ENCODE data around the gene ITGB3BP. TPM values are rescaled to one million over a fixed set of nuclear protein-coding genes. Genes with fewer than 3 reads are reported as not detected.

The ITGB3BP gene
- total RNA-seq, 1 experiment from 2014 or later, result 31.9 TPM

GRCh38 chr1:63533931-63534330, 10.9 kb upstream of the ITGB3BP start:
- no peaks in the 10 kb centered on the region for H3K9me3 ChIP-seq (ENCODE audit: control insufficient read depth, insufficient read depth, low read depth, low read length)
- TF ChIP-seq REST (IDR thresholded peaks at IDR 0.05; ENCODE audit: insufficient read depth in 1 of 2, low read depth in 2 of 2, low read length in 1 of 2), result no peak
- TF ChIP-seq POLR2AphosphoS5 (IDR thresholded peaks at IDR 0.05; ENCODE audit: low read depth, low read length), result no peak
- no peak for TF ChIP-seq CTCF (IDR thresholded peaks at IDR 0.05)
- TF ChIP-seq SIN3A (IDR thresholded peaks at IDR 0.05; ENCODE audit: borderline replicate concordance, insufficient read depth, low read depth, low read length), result no peak
- TF ChIP-seq TCF7L2 (IDR thresholded peaks at IDR 0.05; ENCODE audit: low read depth, low read length), result no peak
- CTCF ChIA-PET, result no interaction called here
- intact Hi-C loops (cut with micrococcal nuclease; ENCODE audit: unreplicated experiment), result loop anchor here (10.0 kb wide), 2 partner anchors 69 to 689 kb away; no protein-coding TSS in a partner anchor
- DNase-seq (ENCODE audit: low read depth, low spot score), result no peak
- no peak for ATAC-seq
- BruUV-seq (replicated peaks), result no TSS peak
- H3K27ac ChIP-seq (ENCODE audit: low read length), result no peak overlapping the region
- H3K27me3 ChIP-seq (ENCODE audit: control insufficient read depth, insufficient read depth, low read length), result no peaks in the 10 kb centered on the region
- peaks cover 7% of the 10 kb centered on the region; the same call in 1 of the 2 replicates for H3K36me3 ChIP-seq (ENCODE audit: control insufficient read depth, insufficient read depth, low read length)
- POLR2A ChIA-PET, result no interaction called here
- in situ Hi-C loops (cut with HindIII; ENCODE audit: low pct_unique_long_range_greater_than_20kb, low sequenced_read_pairs), result no loop called here
- no peaks in the 10 kb centered on the region for H3K4me1 ChIP-seq (ENCODE audit: control insufficient read depth, insufficient read depth, low read length)
- H3K4me3 ChIP-seq (ENCODE audit: low read depth in 2 of 2, low read length in 2 of 2), result no peak overlapping the region

GRCh38 chr1:63532727-63533126, 9.7 kb upstream of the ITGB3BP start:
- peaks cover 7% of the 10 kb centered on the region; the same call in 1 of the 2 replicates for H3K36me3 ChIP-seq (ENCODE audit: control insufficient read depth, insufficient read depth, low read length)
- POLR2A ChIA-PET, result no interaction called here
- intact Hi-C loops (cut with micrococcal nuclease; ENCODE audit: unreplicated experiment), result loop anchor here (10.0 kb wide), 2 partner anchors 68 to 688 kb away; no protein-coding TSS in a partner anchor

More at GRCh38 chr1:63532727-63533126, 9.7 kb upstream of the ITGB3BP start:
- TF ChIP-seq POLR2AphosphoS5 (IDR thresholded peaks at IDR 0.05; ENCODE audit: low read depth, low read length), result no peak
- TF ChIP-seq SIN3A (IDR thresholded peaks at IDR 0.05; ENCODE audit: borderline replicate concordance, insufficient read depth, low read depth, low read length), result no peak
- no peak for TF ChIP-seq REST (IDR thresholded peaks at IDR 0.05; ENCODE audit: insufficient read depth in 1 of 2, low read depth in 2 of 2, low read length in 1 of 2)
- TF ChIP-seq TCF7L2 (IDR thresholded peaks at IDR 0.05; ENCODE audit: low read depth, low read length), result no peak
- no peak for TF ChIP-seq CTCF (IDR thresholded peaks at IDR 0.05)
- Histone ChIP-seq H3K9me3 (ENCODE audit: control insufficient read depth, insufficient read depth, low read depth, low read length) (no peaks in the 10 kb centered on the region), H3K4me1 (ENCODE audit: control insufficient read depth, insufficient read depth, low read length) (no peaks in the 10 kb centered on the region), H3K4me3 (ENCODE audit: low read depth in 2 of 2, low read length in 2 of 2) (no peak overlapping the region), H3K27me3 (ENCODE audit: control insufficient read depth, insufficient read depth, low read length) (no peaks in the 10 kb centered on the region), H3K27ac (ENCODE audit: low read length) (no peak overlapping the region)
- in situ Hi-C loops (cut with HindIII; ENCODE audit: low pct_unique_long_range_greater_than_20kb, low sequenced_read_pairs), result no loop called here
- CTCF ChIA-PET, result no interaction called here
- ATAC-seq, result no peak
- BruUV-seq (replicated peaks), result no TSS peak
- DNase-seq (ENCODE audit: low read depth, low spot score), result no peak

Data from Panc1 (cell line).